Endothelial cell of umbilical vein (primary cell): ENCODE results near the gene STARD3NL. TPM values are rescaled to one million over a fixed set of nuclear protein-coding genes. Genes with fewer than 3 reads are reported as not detected.

ENCODE experiments used
- polyA plus RNA-seq, 4 experiments: library from polyadenylated mRNA; depleted of rRNA in 3 of 4; stranded (reverse) in 3 of 4; unstranded in 1 of 4; fragments of >200 nt; gene quantifications; 2 replicates each; pipeline versions ENCODE4 v1.2.1 to v1.2.3, GENCODE V29; 2011 to 2012; ENCODE audit warnings: missing spikeins in 1 of 4
- small RNA-seq: library from RNA; depleted of rRNA; stranded (forward); fragments of <200 nt; gene quantifications from one replicate; pipeline ENCODE3, GENCODE V24; 2012; ENCODE audit warnings: low replicate concordance, low read depth; ENCODE audit not compliant: insufficient read depth, insufficient read length
- total RNA-seq: library from RNA; stranded (reverse); gene quantifications from 2 replicates; pipeline ENCODE4 v1.2.3, GENCODE V29; 2021

STARD3NL gene
- total and polyA plus RNA-seq, 2 donors (not counting 3 experiments of a cell fraction or from before 2014, with no cell fraction given) = 52.8 to 73.6 TPM

Small RNA genes lying within 50 kb of the gene (small RNA-seq; reads per million reads assigned to genes)
- gene TRGJ1 = not detected
- gene TRGJ2 = not detected
- not detected for gene TRGJP
- gene TRGJP1 = not detected
- gene TRGJP2 = not detected
